Mammary epithelial cell (primary cell): ENCODE measurements around the gene TSPAN18.

Source experiments
- EZH2 ChIP-seq: IDR thresholded peaks from 2 replicates; pipeline ENCODE4 v1.6.1; 2012; ENCODE audit warnings: low read length, inconsistent platforms, borderline replicate concordance
- TF ChIP-seq, protein P1 (sequence below), 2 donors: IDR thresholded peaks in 1 of 2; conservative IDR thresholded peaks in 1 of 2; 2 replicates each; pipeline ENCODE4 v1.5.1; 2011 to 2012; ENCODE audit warnings: inconsistent platforms in 2 of 2, low read length in 2 of 2, mild to moderate bottlenecking in 2 of 2, control low read depth in 1 of 2, low read depth in 1 of 2; ENCODE audit not compliant: insufficient read depth in 1 of 2; ENCODE audit errors: extremely low read depth in 1 of 2

DNA sequence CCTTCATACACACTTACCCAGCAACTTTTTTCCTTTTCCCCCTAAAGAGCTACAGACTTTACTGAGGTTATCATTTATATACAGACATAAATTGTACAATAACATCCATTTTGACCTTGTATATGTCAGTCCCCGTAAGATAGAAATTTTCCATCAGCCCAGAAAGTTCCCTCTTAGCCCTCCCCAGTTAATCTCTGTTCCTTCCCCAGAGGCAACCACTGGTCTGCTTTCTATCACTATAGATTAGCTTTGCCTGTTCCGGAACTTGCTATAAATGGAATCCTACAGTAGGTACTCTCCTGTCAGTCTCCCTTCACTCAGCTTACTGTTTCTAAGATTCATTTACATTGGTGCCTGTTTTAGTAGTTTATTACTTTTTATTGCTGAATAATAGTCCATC is 54.9 kb downstream of the TSPAN18 start:
- TF ChIP-seq, protein P1, sequence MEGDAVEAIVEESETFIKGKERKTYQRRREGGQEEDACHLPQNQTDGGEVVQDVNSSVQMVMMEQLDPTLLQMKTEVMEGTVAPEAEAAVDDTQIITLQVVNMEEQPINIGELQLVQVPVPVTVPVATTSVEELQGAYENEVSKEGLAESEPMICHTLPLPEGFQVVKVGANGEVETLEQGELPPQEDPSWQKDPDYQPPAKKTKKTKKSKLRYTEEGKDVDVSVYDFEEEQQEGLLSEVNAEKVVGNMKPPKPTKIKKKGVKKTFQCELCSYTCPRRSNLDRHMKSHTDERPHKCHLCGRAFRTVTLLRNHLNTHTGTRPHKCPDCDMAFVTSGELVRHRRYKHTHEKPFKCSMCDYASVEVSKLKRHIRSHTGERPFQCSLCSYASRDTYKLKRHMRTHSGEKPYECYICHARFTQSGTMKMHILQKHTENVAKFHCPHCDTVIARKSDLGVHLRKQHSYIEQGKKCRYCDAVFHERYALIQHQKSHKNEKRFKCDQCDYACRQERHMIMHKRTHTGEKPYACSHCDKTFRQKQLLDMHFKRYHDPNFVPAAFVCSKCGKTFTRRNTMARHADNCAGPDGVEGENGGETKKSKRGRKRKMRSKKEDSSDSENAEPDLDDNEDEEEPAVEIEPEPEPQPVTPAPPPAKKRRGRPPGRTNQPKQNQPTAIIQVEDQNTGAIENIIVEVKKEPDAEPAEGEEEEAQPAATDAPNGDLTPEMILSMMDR (conservative IDR thresholded peaks at IDR 0.05 in 1 of 2, IDR thresholded peaks at IDR 0.05 in 1 of 2; ENCODE audit: extremely low read depth in 1 of 2, insufficient read depth in 1 of 2, low read depth in 1 of 2, low read length in 2 of 2): no peak
- TF ChIP-seq EZH2: no peak
